MM.1S (cell line): ENCODE measurements around the gene PARP16.
"Not testable (repeated sequence)": the region's sequence is repeated elsewhere in the genome, so short reads cannot be mapped to it uniquely, and the experiment has no call there.

ENCODE experiments used
- DNase-seq: peaks from one replicate; pipeline ENCODE4 v3.0.0-alpha.2; 2015
- H2AFZ ChIP-seq: fragments of 300-600 bp; sonication (generic); 2 replicates; pipeline ENCODE4 v1.6.0; 2016; ENCODE audit warnings: antibody characterized with exemption, low read length
- H3F3A ChIP-seq: fragments of 300-600 bp; sonication (generic); 2 replicates; pipeline ENCODE4 v1.6.1; 2016; ENCODE audit warnings: mild to moderate bottlenecking, antibody characterized with exemption, low read length, moderate library complexity, mixed read lengths; ENCODE audit not compliant: insufficient read depth
- H3K27ac ChIP-seq: fragments of 300-600 bp; sonication (generic); 2 replicates; pipeline ENCODE4 v1.5.1; 2016; ENCODE audit warnings: mild to moderate bottlenecking, low read length
- H3K27me3 ChIP-seq: fragments of 300-600 bp; sonication (generic); replicated peaks from 2 replicates; pipeline ENCODE4 v1.6.0; 2016; ENCODE audit warnings: low read length; ENCODE audit not compliant: insufficient read depth
- H3K36me3 ChIP-seq: fragments of 300-600 bp; sonication (generic); replicated peaks from 2 replicates; pipeline ENCODE4 v1.6.1; 2016; ENCODE audit warnings: mild to moderate bottlenecking, low read length, mixed read lengths; ENCODE audit not compliant: insufficient read depth
- H3K4me1 ChIP-seq: fragments of 300-600 bp; sonication (generic); 2 replicates; pipeline ENCODE4 v1.6.1; 2016; ENCODE audit warnings: low read length, mixed read lengths
- H3K4me2 ChIP-seq: fragments of 300-600 bp; sonication (generic); 2 replicates; pipeline ENCODE4 v1.6.0; 2016; ENCODE audit warnings: low read depth, low read length
- H3K4me3 ChIP-seq: fragments of 300-600 bp; sonication (generic); 2 replicates; pipeline ENCODE4 v1.5.1; 2016; ENCODE audit warnings: low read length, mixed read lengths
- H3K79me2 ChIP-seq: fragments of 300-600 bp; sonication (generic); 2 replicates; pipeline ENCODE4 v1.6.1; 2016; ENCODE audit warnings: mixed run types, low read length, mixed read lengths
- H3K9ac ChIP-seq: fragments of 300-600 bp; sonication (generic); 2 replicates; pipeline ENCODE4 v1.6.1; 2016; ENCODE audit warnings: low read length, mixed read lengths
- H3K9me2 ChIP-seq: fragments of 300-600 bp; sonication (generic); replicated peaks from 2 replicates; pipeline ENCODE4 v1.6.1; 2016; ENCODE audit warnings: mild to moderate bottlenecking, low read length, mixed read lengths; ENCODE audit not compliant: insufficient read depth
- H3K9me3 ChIP-seq: fragments of 300-600 bp; sonication (generic); replicated peaks from 2 replicates; pipeline ENCODE4 v1.6.1; 2016; ENCODE audit warnings: mild to moderate bottlenecking, low read length, mixed read lengths; ENCODE audit not compliant: insufficient read depth
- H4K20me1 ChIP-seq: fragments of 300-600 bp; sonication (generic); 2 replicates; pipeline ENCODE4 v1.6.1; 2016; ENCODE audit warnings: mild to moderate bottlenecking, low read length, moderate library complexity, mixed read lengths; ENCODE audit not compliant: insufficient read depth
- EZH2 ChIP-seq: fragments of 300-600 bp; sonication (generic); optimal IDR thresholded peaks from 2 replicates; pipeline ENCODE3; 2017; ENCODE audit warnings: low read depth, mild to moderate bottlenecking, antibody characterized with exemption, low read length, mixed read lengths
- EZH2phosphoT487 ChIP-seq: fragments of 300-600 bp; sonication (generic); IDR thresholded peaks from 2 replicates; pipeline ENCODE4 v1.6.1; 2018; ENCODE audit warnings: antibody characterized with exemption, low read length
- TF ChIP-seq, protein P1 (sequence below): fragments of 300-600 bp; sonication (generic); IDR thresholded peaks from 2 replicates; pipeline ENCODE4 v1.5.1; 2016; ENCODE audit warnings: antibody characterized with exemption, low read length, mixed read lengths

PARP16 gene

DNA sequence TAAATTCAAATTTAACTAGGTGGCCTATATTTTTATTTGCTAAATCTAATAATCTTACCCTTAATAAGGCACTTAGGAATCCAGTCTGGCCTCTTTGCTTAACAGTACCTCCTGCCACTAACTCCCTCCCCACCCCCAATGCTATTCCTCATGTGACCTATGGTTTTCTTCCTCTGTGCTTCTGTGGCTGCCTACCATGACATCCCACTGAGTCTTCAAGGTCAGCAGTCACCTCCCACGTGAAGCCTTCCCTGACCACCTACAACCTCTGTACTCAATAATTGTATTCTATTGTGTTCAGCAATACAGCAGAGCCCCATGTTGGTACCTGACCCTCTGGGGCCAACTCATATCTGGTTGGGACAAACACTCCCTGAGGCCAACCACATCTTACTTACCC, 9.7 kb downstream of the PARP16 start:
- no peak for DNase-seq
- Histone ChIP-seq H3K4me3 (no peak overlapping the region), H3K9ac (no peak overlapping the region), H3K36me3 (no peaks in the 10 kb centered on the region), H4K20me1 (no peaks in the 10 kb centered on the region), H3K27me3 (no peaks in the 10 kb centered on the region), H2AFZ (no peak overlapping the region), H3K27ac (no peak overlapping the region), H3K4me1 (no peaks in the 10 kb centered on the region), H3K9me2 (no peaks in the 10 kb centered on the region), H3F3A (no peaks in the 10 kb centered on the region), H3K9me3 (no peaks in the 10 kb centered on the region), H3K79me2 (0 out of 2 replicates have a peak, but pooled peaks cover 4% of the 10 kb centered on the region), H3K4me2 (no peak overlapping the region)
- TF ChIP-seq EZH2phosphoT487: no peak
- TF ChIP-seq EZH2: no peak
- TF ChIP-seq, protein P1, sequence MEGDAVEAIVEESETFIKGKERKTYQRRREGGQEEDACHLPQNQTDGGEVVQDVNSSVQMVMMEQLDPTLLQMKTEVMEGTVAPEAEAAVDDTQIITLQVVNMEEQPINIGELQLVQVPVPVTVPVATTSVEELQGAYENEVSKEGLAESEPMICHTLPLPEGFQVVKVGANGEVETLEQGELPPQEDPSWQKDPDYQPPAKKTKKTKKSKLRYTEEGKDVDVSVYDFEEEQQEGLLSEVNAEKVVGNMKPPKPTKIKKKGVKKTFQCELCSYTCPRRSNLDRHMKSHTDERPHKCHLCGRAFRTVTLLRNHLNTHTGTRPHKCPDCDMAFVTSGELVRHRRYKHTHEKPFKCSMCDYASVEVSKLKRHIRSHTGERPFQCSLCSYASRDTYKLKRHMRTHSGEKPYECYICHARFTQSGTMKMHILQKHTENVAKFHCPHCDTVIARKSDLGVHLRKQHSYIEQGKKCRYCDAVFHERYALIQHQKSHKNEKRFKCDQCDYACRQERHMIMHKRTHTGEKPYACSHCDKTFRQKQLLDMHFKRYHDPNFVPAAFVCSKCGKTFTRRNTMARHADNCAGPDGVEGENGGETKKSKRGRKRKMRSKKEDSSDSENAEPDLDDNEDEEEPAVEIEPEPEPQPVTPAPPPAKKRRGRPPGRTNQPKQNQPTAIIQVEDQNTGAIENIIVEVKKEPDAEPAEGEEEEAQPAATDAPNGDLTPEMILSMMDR: no peak

DNA sequence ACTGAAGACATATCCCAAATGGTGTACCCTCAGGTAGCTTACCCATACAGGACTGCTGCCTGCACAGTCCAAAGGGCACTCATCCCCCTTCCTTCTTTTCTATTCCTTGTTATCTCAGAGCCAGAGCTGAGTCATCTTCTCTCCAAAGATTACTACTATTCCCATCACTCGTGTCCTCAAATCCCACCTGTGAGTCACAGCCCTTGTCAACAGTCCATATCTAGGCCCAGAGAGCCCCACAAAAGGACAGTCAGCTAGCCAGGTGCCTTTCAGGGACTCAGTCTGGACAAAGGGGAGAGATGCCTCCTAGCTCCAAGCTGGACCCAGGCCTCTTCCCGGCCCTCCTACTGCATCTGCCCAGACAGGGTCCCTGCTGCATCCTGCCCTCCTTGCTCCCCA, 11.0 kb downstream of the PARP16 start:
- H3K27me3 ChIP-seq: no peaks in the 10 kb centered on the region
- no peaks in the 10 kb centered on the region for H3K9me3 ChIP-seq
- TF ChIP-seq, protein P1: no peak
- no peak for TF ChIP-seq EZH2
- no peak for TF ChIP-seq EZH2phosphoT487
- no peaks in the 10 kb centered on the region for H3K9me2 ChIP-seq
- no peak overlapping the region for H2AFZ ChIP-seq
- H3K4me2 ChIP-seq: no peak overlapping the region
- no peak overlapping the region for H3K4me3 ChIP-seq
- no peaks in the 10 kb centered on the region for H3F3A ChIP-seq
- DNase-seq: no peak
- H3K36me3 ChIP-seq: no peaks in the 10 kb centered on the region
- no peak overlapping the region for H3K27ac ChIP-seq
- no peaks in the 10 kb centered on the region for H4K20me1 ChIP-seq
- no peak overlapping the region for H3K9ac ChIP-seq
- no peaks in the 10 kb centered on the region for H3K4me1 ChIP-seq
- no peaks in the 10 kb centered on the region for H3K79me2 ChIP-seq

DNA sequence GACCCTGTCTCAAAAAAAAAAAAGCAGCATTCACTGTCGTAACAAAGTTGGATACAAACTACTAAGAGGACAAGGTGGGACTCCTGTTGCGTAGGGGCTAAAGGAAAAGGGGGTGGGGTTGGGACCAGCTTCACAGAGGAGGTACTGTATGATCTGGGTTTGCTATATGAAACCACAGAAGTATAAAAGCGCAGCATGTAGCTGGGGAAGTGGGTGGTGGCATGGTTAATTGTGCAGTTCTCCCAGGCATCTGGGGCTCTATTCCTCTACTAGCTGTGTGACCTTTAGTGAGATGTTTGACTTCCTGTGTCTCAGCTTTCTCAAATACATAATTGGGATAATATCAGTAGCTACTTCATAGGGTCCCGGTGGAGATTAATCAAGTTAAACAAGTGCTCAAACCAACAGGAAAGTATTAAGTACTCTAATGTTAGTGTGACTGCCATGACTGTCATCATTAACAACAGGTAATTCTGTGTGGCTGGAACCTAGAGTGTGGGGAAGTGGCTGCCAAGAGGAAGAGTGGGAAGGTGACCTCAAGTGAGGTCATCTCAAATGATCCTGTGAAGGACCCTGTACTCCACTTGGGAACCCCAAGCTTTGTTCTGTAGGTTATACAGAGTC, 11.5 kb downstream of the PARP16 start:
- no peak for DNase-seq
- no peaks in the 10 kb centered on the region for H3F3A ChIP-seq
- H3K36me3 ChIP-seq: no peaks in the 10 kb centered on the region
- H3K27me3 ChIP-seq: no peaks in the 10 kb centered on the region
- no peak overlapping the region for H2AFZ ChIP-seq
- no peak for TF ChIP-seq EZH2
- TF ChIP-seq EZH2phosphoT487: no peak
- TF ChIP-seq, protein P1: no peak
- H3K4me1 ChIP-seq: no peaks in the 10 kb centered on the region
- no peak overlapping the region for H3K4me2 ChIP-seq
- no peaks in the 10 kb centered on the region for H3K79me2 ChIP-seq
- H3K9me2 ChIP-seq: no peaks in the 10 kb centered on the region
- no peak overlapping the region for H3K9ac ChIP-seq
- no peak overlapping the region for H3K27ac ChIP-seq
- H3K9me3 ChIP-seq: no peaks in the 10 kb centered on the region
- no peak overlapping the region for H3K4me3 ChIP-seq
- no peaks in the 10 kb centered on the region for H4K20me1 ChIP-seq

DNA sequence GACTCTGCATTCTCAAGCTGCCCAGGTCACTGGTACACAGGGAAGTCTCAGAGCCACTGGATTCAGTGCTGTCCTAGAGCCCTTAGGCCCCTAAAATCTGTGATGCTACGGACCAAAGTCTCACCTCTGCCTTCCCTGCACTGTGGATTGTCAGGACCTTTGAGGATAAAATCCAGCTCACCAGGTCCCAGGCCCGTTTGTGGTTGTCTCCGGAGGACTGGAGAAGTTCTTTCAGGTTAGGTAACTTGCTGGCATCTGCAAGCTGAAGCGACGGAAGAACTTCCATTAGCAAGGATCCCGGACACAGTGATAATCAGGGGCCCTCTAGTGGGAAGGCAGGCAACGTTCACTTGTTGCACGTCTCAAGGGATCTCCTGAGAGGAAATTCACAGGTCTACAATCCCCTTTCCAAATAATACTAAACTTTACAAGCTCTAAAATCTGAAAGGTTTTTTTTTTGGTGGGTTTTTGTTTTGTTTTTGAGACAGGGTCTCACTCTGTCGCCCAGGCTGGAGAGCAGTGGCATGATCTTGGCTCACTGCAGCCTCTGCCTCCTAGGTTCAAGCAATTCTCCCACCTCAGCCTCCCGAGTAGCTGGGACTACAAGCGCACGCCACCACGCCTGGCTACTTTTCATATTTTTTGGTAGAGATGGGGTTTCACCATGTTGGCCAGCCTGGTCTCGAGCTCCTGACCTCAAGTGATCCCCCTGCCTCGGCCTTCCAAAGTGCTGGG, 15.7 kb downstream of the PARP16 start:
- not testable (repeated sequence) for H4K20me1 ChIP-seq, DNase-seq, H3K4me1 ChIP-seq, H3K27ac ChIP-seq, H3F3A ChIP-seq, H3K27me3 ChIP-seq, H3K9me2 ChIP-seq, H3K4me2 ChIP-seq, H3K9ac ChIP-seq, H3K79me2 ChIP-seq, H2AFZ ChIP-seq, H3K9me3 ChIP-seq, H3K36me3 ChIP-seq, H3K4me3 ChIP-seq
